HG03159 (cell line): ENCODE measurements around the gene AQP12A.

ENCODE experiments used
- ATAC-seq: cut with Tn5 transposase; IDR thresholded peaks from one replicate; pipeline ENCODE4 v1.9.1; 2021; ENCODE audit warnings: mild to moderate bottlenecking, moderate library complexity; ENCODE audit not compliant: unreplicated experiment

The AQP12A gene

DNA sequence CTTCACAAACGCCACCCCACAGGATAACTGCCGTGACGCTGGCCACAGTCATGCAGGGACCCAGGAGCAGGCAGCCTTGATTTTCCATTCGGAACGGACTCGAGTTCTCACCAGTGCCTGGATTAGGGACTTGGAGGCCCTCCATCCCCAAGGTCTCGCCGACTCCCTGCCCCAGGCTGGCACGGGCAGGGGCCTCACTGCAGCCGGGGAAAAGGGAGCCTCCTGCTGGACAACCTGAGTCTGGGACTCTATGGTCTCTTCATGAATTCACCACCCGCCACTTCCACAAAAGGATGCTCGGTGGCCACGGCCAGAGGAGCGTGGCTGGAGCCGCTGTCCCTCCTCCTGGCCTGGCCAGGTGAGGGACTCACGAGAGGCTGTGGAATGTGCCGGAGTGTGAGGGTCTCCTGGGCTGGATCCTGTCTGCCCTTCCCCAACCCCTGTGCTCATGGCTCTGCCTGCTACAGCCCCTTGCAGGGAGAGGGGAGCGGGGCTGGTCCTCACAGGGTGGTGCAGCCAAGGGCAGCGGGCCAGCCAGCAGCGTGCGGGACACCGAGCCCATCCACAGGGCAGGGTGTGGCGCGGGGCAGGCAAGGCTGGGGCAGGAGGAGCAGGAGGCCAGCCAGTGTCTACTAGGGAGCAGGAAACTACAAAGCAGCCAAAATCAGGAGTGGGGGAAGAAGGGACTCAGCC is 42.3 kb downstream of the AQP12A start:
- no peak for ATAC-seq

GRCh38 chr2:240734756-240735155 is 43.1 kb downstream of the AQP12A start:
- no peak for ATAC-seq

DNA sequence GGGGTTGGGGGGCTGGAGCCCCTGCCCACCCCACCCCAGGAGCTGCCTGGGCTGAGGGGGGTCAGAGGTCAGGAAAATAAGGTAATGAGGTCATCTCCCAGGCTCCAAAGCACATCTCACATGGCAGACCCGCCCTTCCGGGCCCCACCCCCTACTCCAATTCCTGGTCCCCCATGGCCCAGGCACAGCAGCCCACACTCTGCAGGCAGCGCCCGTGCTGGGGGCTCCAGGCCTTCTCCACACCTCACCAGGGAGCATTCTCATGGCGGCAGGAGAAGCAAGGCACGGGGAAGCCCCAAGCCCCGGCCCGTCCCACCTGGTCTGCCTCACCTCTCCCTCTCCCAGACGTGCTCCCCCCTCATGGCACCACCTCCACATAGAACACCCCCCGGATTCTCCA is 43.8 kb downstream of the AQP12A start:
- ATAC-seq = no peak

- ATAC-seq = no peak
These were observed 44.9 kb downstream of the AQP12A start for GRCh38 chr2:240736281-240737250.

GRCh38 chr2:240737512-240737911 is 45.8 kb downstream of the AQP12A start:
- ATAC-seq = no peak

- no peak for ATAC-seq
These were observed 46.3 kb downstream of the AQP12A start for GRCh38 chr2:240737958-240738357.

DNA sequence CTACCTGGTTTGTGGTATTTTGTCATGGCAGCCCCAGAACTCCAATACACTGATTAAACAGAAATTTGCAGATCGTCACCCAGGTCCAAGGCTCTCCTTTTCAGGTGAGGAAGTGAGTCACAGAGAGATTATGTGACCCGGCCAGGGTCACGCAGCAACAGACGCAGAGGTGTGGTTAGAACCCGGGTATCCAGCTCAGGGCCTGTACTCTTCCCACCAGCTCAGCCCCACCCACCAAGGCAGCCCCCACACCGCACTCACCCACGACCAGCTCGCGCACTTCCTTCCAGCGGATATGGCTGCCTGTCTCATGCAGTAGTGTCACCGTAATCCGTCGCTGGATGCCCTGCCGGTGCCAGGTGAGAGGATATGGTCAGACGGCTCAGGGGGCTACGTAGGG is 48.1 kb downstream of the AQP12A start:
- no peak for ATAC-seq

DNA sequence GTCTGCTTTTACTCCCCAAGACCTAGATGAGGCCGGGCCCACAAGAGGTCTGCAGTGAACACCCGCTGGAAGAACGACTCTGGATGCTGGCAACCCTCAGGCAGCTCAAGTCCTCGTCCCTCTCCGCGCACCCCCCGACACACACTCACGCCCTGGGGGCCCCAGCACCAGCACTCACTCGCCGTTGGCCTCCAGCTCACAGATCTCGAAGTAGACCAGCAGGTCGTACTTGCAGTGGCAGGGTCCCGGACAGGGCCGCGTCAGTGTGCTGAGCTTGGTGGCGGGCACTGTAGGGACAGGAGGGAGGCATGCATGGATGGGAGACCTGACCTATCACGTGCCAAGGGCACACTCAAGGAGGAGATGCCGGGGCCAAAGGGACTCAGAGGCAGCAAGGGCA is 49.4 kb downstream of the AQP12A start:
- no peak for ATAC-seq

GRCh38 chr2:240742602-240743095 is 51.0 kb downstream of the AQP12A start:
- no peak for ATAC-seq

- no peak for ATAC-seq
These were observed 53.8 kb downstream of the AQP12A start for GRCh38 chr2:240745456-240745855.

- ATAC-seq = no peak
These were observed 54.3 kb downstream of the AQP12A start for GRCh38 chr2:240745962-240746361.

DNA sequence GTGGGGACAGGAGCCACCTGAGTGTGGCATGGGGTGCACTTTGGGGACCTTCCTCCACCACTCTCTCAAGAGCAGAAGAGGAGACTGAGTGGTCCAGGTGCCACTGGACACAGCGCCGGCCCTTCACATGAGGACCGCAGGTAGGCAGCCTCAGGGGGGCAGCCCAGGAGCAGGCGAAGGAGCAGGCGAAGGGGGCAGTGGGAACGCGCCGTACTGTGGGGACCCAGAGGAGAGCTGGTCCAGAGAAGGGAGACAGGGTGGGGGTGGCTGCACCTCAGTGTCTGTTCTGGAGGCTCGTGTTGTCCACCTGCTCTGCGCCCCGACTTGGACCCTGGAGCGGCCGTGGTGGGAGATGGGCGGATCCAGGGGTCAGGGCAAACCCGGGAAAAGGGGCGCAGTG is 55.0 kb downstream of the AQP12A start:
- no peak for ATAC-seq

GRCh38 chr2:240747256-240747655 is 55.6 kb downstream of the AQP12A start:
- ATAC-seq = no peak
